HEK293 (cell line): ENCODE measurements around the gene CAPN12.

ENCODE experiments used
- CTCF ChIA-PET: fragments of 350-600 bp; formaldehyde crosslinking; extraction: SDS; loops from one replicate; lab custom pipeline; 2021; ENCODE audit warnings: antibody characterized with exemption; lab: Yijun Ruan, JAX
- POLR2A ChIA-PET: fragments of 300-600 bp; formaldehyde crosslinking; extraction: SDS; loops from one replicate; lab custom pipeline; 2020; ENCODE audit warnings: antibody characterized with exemption, inconsistent platforms; lab: Yijun Ruan, JAX
- H3K27ac ChIP-seq: fragments of 200-500 bp; sonication (Bioruptor generic); 2 replicates; pipeline ENCODE4 v1.5.1; 2014; ENCODE audit warnings: low read depth, low read length, control low read depth, inconsistent platforms; ENCODE audit errors: extremely low read depth
- H3K36me3 ChIP-seq, 2 experiments: fragments of 200-500 bp in 1 of 2; sonication (Bioruptor generic) in 1 of 2; 1 replicate in 1 of 2; 2 replicates in 1 of 2; pipeline ENCODE4 v1.5.1; 2014 to 2017; ENCODE audit warnings: inconsistent platforms in 2 of 2, low read length in 2 of 2; ENCODE audit not compliant: control insufficient read depth in 2 of 2, insufficient read depth in 1 of 2
- H3K4me1 ChIP-seq: fragments of 200-500 bp; sonication (Bioruptor generic); 2 replicates; pipeline ENCODE4 v1.5.1; 2014; ENCODE audit warnings: mild to moderate bottlenecking, low read length, inconsistent platforms; ENCODE audit not compliant: control insufficient read depth, insufficient read depth
- H3K4me3 ChIP-seq: 2 replicates; pipeline ENCODE4 v1.5.1; 2011; ENCODE audit warnings: low read depth, mild to moderate bottlenecking, control low read depth, low read length, moderate library complexity
- H3K9me3 ChIP-seq: fragments of 200-500 bp; sonication (Bioruptor generic); 2 replicates; pipeline ENCODE4 v1.5.1; 2014; ENCODE audit warnings: low read depth, low read length, inconsistent platforms; ENCODE audit not compliant: control insufficient read depth, insufficient read depth
- BCL11A ChIP-seq: fragments of 450-650 bp; formaldehyde crosslinking; IDR thresholded peaks from 2 replicates; pipeline ENCODE4 v1.5.1; 2016; ENCODE audit warnings: low read depth, missing biosample characterization, missing genetic modification characterization
- CTCF ChIP-seq: fragments of 450-650 bp; formaldehyde crosslinking; IDR thresholded peaks from 2 replicates; pipeline ENCODE4 v1.5.1; 2016; ENCODE audit warnings: missing biosample characterization, missing genetic modification characterization
- GLIS2 ChIP-seq: fragments of 450-650 bp; formaldehyde crosslinking; IDR thresholded peaks from 2 replicates; pipeline ENCODE4 v1.5.1; 2016; ENCODE audit warnings: missing biosample characterization, missing genetic modification characterization
- HIC1 ChIP-seq: fragments of 450-650 bp; formaldehyde crosslinking; IDR thresholded peaks from 2 replicates; pipeline ENCODE4 v1.5.1; 2016; ENCODE audit warnings: missing biosample characterization, missing genetic modification characterization
- MZF1 ChIP-seq: fragments of 450-650 bp; formaldehyde crosslinking; IDR thresholded peaks from 2 replicates; pipeline ENCODE4 v1.5.1; 2017; ENCODE audit warnings: missing biosample characterization, missing genetic modification characterization, borderline replicate concordance
- PRDM6 ChIP-seq: fragments of 450-650 bp; formaldehyde crosslinking; IDR thresholded peaks from 2 replicates; pipeline ENCODE4 v1.5.1; 2017; ENCODE audit warnings: missing biosample characterization, missing genetic modification characterization
- RBAK ChIP-seq: fragments of 450-650 bp; formaldehyde crosslinking; IDR thresholded peaks from 2 replicates; pipeline ENCODE4 v1.5.1; 2016; ENCODE audit warnings: missing biosample characterization, missing genetic modification characterization
- SP3 ChIP-seq: fragments of 450-650 bp; formaldehyde crosslinking; IDR thresholded peaks from 2 replicates; pipeline ENCODE4 v1.5.1; 2016; ENCODE audit warnings: missing biosample characterization, missing genetic modification characterization
- TSHZ1 ChIP-seq: fragments of 450-650 bp; formaldehyde crosslinking; IDR thresholded peaks from 2 replicates; pipeline ENCODE4 v1.5.1; 2016; ENCODE audit warnings: missing biosample characterization, missing genetic modification characterization, borderline replicate concordance
- ZBTB44 ChIP-seq: fragments of 450-650 bp; IDR thresholded peaks from 2 replicates; pipeline ENCODE4 v1.5.1; 2018; ENCODE audit warnings: missing biosample characterization, mild to moderate bottlenecking, missing genetic modification characterization
- ZEB2 ChIP-seq: fragments of 450-650 bp; formaldehyde crosslinking; IDR thresholded peaks from 2 replicates; pipeline ENCODE4 v1.5.1; 2016; ENCODE audit warnings: missing biosample characterization, missing genetic modification characterization
- ZNF169 ChIP-seq: fragments of 450-650 bp; formaldehyde crosslinking; IDR thresholded peaks from 2 replicates; pipeline ENCODE4 v1.5.1; 2016; ENCODE audit warnings: missing biosample characterization, missing genetic modification characterization
- ZNF214 ChIP-seq: fragments of 450-650 bp; formaldehyde crosslinking; IDR thresholded peaks from 2 replicates; pipeline ENCODE4 v1.5.1; 2017; ENCODE audit warnings: missing biosample characterization, mild to moderate bottlenecking, missing genetic modification characterization, borderline replicate concordance
- ZNF274 ChIP-seq, 2 experiments: fragments of 200-500 bp in 1 of 2; fragments of 450-650 bp in 1 of 2; sonication (Bioruptor generic) in 1 of 2; formaldehyde crosslinking in 1 of 2; IDR thresholded peaks; 2 replicates each; pipeline versions ENCODE4 v1.5.1 to v1.6.1; 2014 to 2016; ENCODE audit warnings: borderline replicate concordance in 1 of 2, inconsistent platforms in 1 of 2, low read length in 1 of 2, missing biosample characterization in 1 of 2, missing genetic modification characterization in 1 of 2
- ZNF521 ChIP-seq: fragments of 450-650 bp; formaldehyde crosslinking; IDR thresholded peaks from 2 replicates; pipeline ENCODE4 v1.5.1; 2017; ENCODE audit warnings: missing biosample characterization, mild to moderate bottlenecking, missing genetic modification characterization
- ZNF544 ChIP-seq: fragments of 450-650 bp; formaldehyde crosslinking; IDR thresholded peaks from 2 replicates; pipeline ENCODE4 v1.5.0; 2017; ENCODE audit warnings: missing biosample characterization, missing genetic modification characterization
- ZNF548 ChIP-seq: fragments of 450-650 bp; formaldehyde crosslinking; IDR thresholded peaks from 2 replicates; pipeline ENCODE4 v1.5.1; 2016; ENCODE audit warnings: missing biosample characterization, missing genetic modification characterization
- ZNF596 ChIP-seq: fragments of 450-650 bp; IDR thresholded peaks from 2 replicates; pipeline ENCODE4 v1.5.0; 2018; ENCODE audit warnings: missing biosample characterization, mild to moderate bottlenecking, missing genetic modification characterization, moderate library complexity
- ZNF600 ChIP-seq: fragments of 450-650 bp; formaldehyde crosslinking; IDR thresholded peaks from 2 replicates; pipeline ENCODE4 v1.5.1; 2016; ENCODE audit warnings: missing biosample characterization, missing genetic modification characterization
- ZNF610 ChIP-seq: fragments of 450-650 bp; formaldehyde crosslinking; IDR thresholded peaks from 2 replicates; pipeline ENCODE4 v1.5.1; 2016; ENCODE audit warnings: missing biosample characterization, missing genetic modification characterization, borderline replicate concordance
- ZNF677 ChIP-seq: fragments of 450-650 bp; IDR thresholded peaks from 2 replicates; pipeline ENCODE4 v1.5.0; 2018; ENCODE audit warnings: missing biosample characterization, mild to moderate bottlenecking, missing genetic modification characterization, moderate library complexity
- ZNF704 ChIP-seq: fragments of 450-650 bp; formaldehyde crosslinking; IDR thresholded peaks from 2 replicates; pipeline ENCODE4 v1.5.1; 2016; ENCODE audit warnings: missing biosample characterization, missing genetic modification characterization
- ZSCAN23 ChIP-seq: fragments of 450-650 bp; formaldehyde crosslinking; IDR thresholded peaks from 2 replicates; pipeline ENCODE4 v1.5.1; 2016; ENCODE audit warnings: missing biosample characterization, missing genetic modification characterization

The CAPN12 gene

GRCh38 chr19:38726761-38727301 is 17.4 kb downstream of the CAPN12 start (continued):
- TF ChIP-seq SP3 (tag by site-specific recombination) = no peak
- TF ChIP-seq ZNF600 (tag by site-specific recombination) = peak; percentile 58
- TF ChIP-seq ZNF521 (tag by site-specific recombination) = no peak
- no peak for TF ChIP-seq ZNF169 (tag by site-specific recombination)
- no peak for TF ChIP-seq RBAK (tag by site-specific recombination)
- TF ChIP-seq GLIS2 = 0 out of 2 replicates have a peak, but pooled peaks have one; percentile 29
- no peak for TF ChIP-seq ZNF704 (tag by site-specific recombination)
- peak; percentile 39; the same call in 1 of the 2 replicates for TF ChIP-seq HIC1 (tag by site-specific recombination)
- TF ChIP-seq ZSCAN23 (tag by site-specific recombination) = no peak
- no peak for TF ChIP-seq ZNF596 (tag by site-specific recombination)
- TF ChIP-seq TSHZ1 (tag by site-specific recombination) = no peak
- no peak for TF ChIP-seq PRDM6 (tag by site-specific recombination)
- TF ChIP-seq ZBTB44 (tag by site-specific recombination) = no peak

GRCh38 chr19:38726284-38726673 is 18.0 kb downstream of the CAPN12 start:
- H3K27ac ChIP-seq = peak overlapping the region; percentile 31; the same call in 1 of the 2 replicates
- H3K4me3 ChIP-seq = no peak overlapping the region
- TF ChIP-seq ZNF544 (tag by site-specific recombination) = no peak
- TF ChIP-seq CTCF = no peak
- no peak for TF ChIP-seq BCL11A (tag by site-specific recombination)
- TF ChIP-seq ZEB2 (tag by site-specific recombination) = no peak
- no peak for TF ChIP-seq ZNF548 (tag by site-specific recombination)
- no peak for TF ChIP-seq ZNF610 (tag by site-specific recombination)
- TF ChIP-seq MZF1 (tag by site-specific recombination) = no peak
- no peak for TF ChIP-seq ZNF274 (IDR thresholded peaks at IDR 0.05; ENCODE audit: low read length)
- no peak for TF ChIP-seq ZNF274 (tag by site-specific recombination; IDR thresholded peaks at IDR 0.05; ENCODE audit: borderline replicate concordance)
- no peak for TF ChIP-seq ZNF214 (tag by site-specific recombination)
- no peak for TF ChIP-seq ZNF677
- H3K4me1 ChIP-seq = no peaks in the 10 kb centered on the region
- H3K9me3 ChIP-seq = no peaks in the 10 kb centered on the region
- ChIA-PET POLR2A (interaction anchor here (0.7 to 6.2 kb wide), 6 partner anchors 8 to 204 kb away, joined by 4 to 46 read pairs (median 5); partner anchors contain the start of genes ACTN4, MRPS12 and SARS2), CTCF (interaction anchor here (0.5 to 1.2 kb wide), 6 partner anchors 9 to 1396 kb away, joined by 3 to 6 read pairs (median 4); partner anchors contain the start of genes MRPS12 and SARS2)
- peaks cover 82 to 89% of the 10 kb centered on the region in 2 experiments for H3K36me3 ChIP-seq
